A549 (cell line): ENCODE data around the gene APOH. TPM values are rescaled to one million over a fixed set of nuclear protein-coding genes. Genes with fewer than 3 reads are reported as not detected.

Experiments used
- ATAC-seq, 2 experiments: fragments of 200-7000 bp in 1 of 2; fragments of >200 bp in 1 of 2; cut with Nextera tagmentation in 1 of 2; cut with Tn5 transposase in 1 of 2; 3 replicates each; pipeline versions ENCODE4 v1.8.0 to v1.9.1; 2018 to 2020; ENCODE audit warnings: mild to moderate bottlenecking in 1 of 2, moderate library complexity in 1 of 2
- CTCF ChIA-PET: fragments of 300-600 bp; sonication (Branson Sonifier 250); formaldehyde crosslinking; extraction: SDS; loops from one replicate; lab custom pipeline; 2021; ENCODE audit warnings: antibody characterized with exemption, inconsistent platforms; lab: Yijun Ruan, JAX
- POLR2A ChIA-PET: fragments of 350-600 bp; formaldehyde crosslinking; extraction: SDS; loops from one replicate; lab custom pipeline; 2021; ENCODE audit warnings: antibody characterized with exemption, inconsistent platforms; lab: Yijun Ruan, JAX
- DNase-seq, 2 experiments: peaks; one replicate each; pipeline versions ENCODE4 v3.0.0 to v3.0.0-alpha.2; 2011 to 2016; ENCODE audit warnings: low read depth in 1 of 2, low spot score in 1 of 2
- FAIRE-seq: peaks from 2 replicates; lab custom pipeline; 2011; peaks lifted over from hg19 to GRCh38; lab: Jason Lieb, UNC
- H3K27ac ChIP-seq, 2 experiments: fragments of >200 bp; sonication (Bioruptor Twin); formaldehyde crosslinking; 3 replicates each; pipeline ENCODE4 v1.5.1; 2016 to 2017
- H3K4me1 ChIP-seq: fragments of >200 bp; sonication (Bioruptor Twin); formaldehyde crosslinking; 3 replicates; pipeline ENCODE4 v1.6.1; 2016
- H3K4me2 ChIP-seq: fragments of >200 bp; sonication (Bioruptor Twin); formaldehyde crosslinking; 3 replicates; pipeline ENCODE4 v1.6.1; 2016
- H3K4me3 ChIP-seq: fragments of >200 bp; sonication (Bioruptor Twin); formaldehyde crosslinking; 3 replicates; pipeline ENCODE4 v1.5.1; 2016
- H3K9me3 ChIP-seq: fragments of >200 bp; sonication (Bioruptor Twin); formaldehyde crosslinking; 3 replicates; pipeline ENCODE4 v1.6.1; 2016
- ATOH8 ChIP-seq: fragments of 250-450 bp; sonication (Bioruptor Pico); IDR thresholded peaks from 2 replicates; pipeline ENCODE4 v1.5.0; 2020; ENCODE audit warnings: low read depth, mild to moderate bottlenecking, moderate library complexity
- BCL3 ChIP-seq: fragments of >200 bp; sonication (Bioruptor Twin); formaldehyde crosslinking; IDR thresholded peaks from 3 replicates; pipeline ENCODE4 v1.6.1; 2016
- BHLHE40 ChIP-seq: IDR thresholded peaks from 2 replicates; pipeline ENCODE4 v1.6.1; 2012; ENCODE audit warnings: low read depth, low read length, inconsistent platforms
- CBX2 ChIP-seq: fragments of 200-600 bp; sonication (generic); IDR thresholded peaks from 2 replicates; pipeline ENCODE4 v1.6.1; 2016; ENCODE audit warnings: low read depth, mild to moderate bottlenecking, borderline replicate concordance
- CEBPB ChIP-seq, 2 experiments: fragments of >200 bp in 1 of 2; sonication (Bioruptor Twin) in 1 of 2; formaldehyde crosslinking in 1 of 2; IDR thresholded peaks; 2 replicates each; pipeline ENCODE4 v1.6.1; 2012 to 2016
- E2F6 ChIP-seq: IDR thresholded peaks from 2 replicates; pipeline ENCODE4 v1.6.1; 2012; ENCODE audit warnings: low read depth, borderline replicate concordance
- FOSL2 ChIP-seq, 2 experiments: fragments of 450-650 bp in 1 of 2; fragments of >200 bp in 1 of 2; sonication (Bioruptor Twin) in 1 of 2; formaldehyde crosslinking; IDR thresholded peaks; 2 replicates each; pipeline versions ENCODE4 v1.5.0 to v1.6.1; 2016 to 2020; ENCODE audit warnings: mild to moderate bottlenecking in 1 of 2, moderate library complexity in 1 of 2
- HDAC2 ChIP-seq: fragments of 200-600 bp; sonication (generic); IDR thresholded peaks from 2 replicates; pipeline ENCODE4 v1.6.1; 2016
- HOXA7 ChIP-seq: fragments of 250-450 bp; sonication (Bioruptor Pico); IDR thresholded peaks from 2 replicates; pipeline ENCODE4 v1.5.0; 2020; ENCODE audit warnings: mild to moderate bottlenecking, moderate library complexity
- JUN ChIP-seq, 2 experiments: fragments of >200 bp; sonication (Bioruptor Twin); formaldehyde crosslinking; IDR thresholded peaks; 2 replicates in 1 of 2; 3 replicates in 1 of 2; pipeline ENCODE4 v1.6.1; 2016 to 2017
- KDM5A ChIP-seq: fragments of 200-600 bp; sonication (generic); IDR thresholded peaks from 2 replicates; pipeline ENCODE4 v1.6.1; 2016; ENCODE audit warnings: antibody characterized with exemption, mild to moderate bottlenecking
- MAFK ChIP-seq: fragments of 450-650 bp; IDR thresholded peaks from 2 replicates; pipeline ENCODE4 v1.6.1; 2014; ENCODE audit not compliant: partially characterized antibody
- NPAS2 ChIP-seq: fragments of 250-450 bp; sonication (Bioruptor Pico); IDR thresholded peaks from 2 replicates; pipeline ENCODE4 v1.8.0; 2022; ENCODE audit warnings: mild to moderate bottlenecking, moderate library complexity, borderline replicate concordance
- PHF8 ChIP-seq: fragments of 200-600 bp; sonication (generic); IDR thresholded peaks from 2 replicates; pipeline ENCODE4 v1.6.1; 2016; ENCODE audit warnings: low read depth, mild to moderate bottlenecking, antibody characterized with exemption, moderate library complexity, borderline replicate concordance
- RAD21 ChIP-seq, 2 experiments: fragments of >200 bp in 1 of 2; sonication (Bioruptor Twin) in 1 of 2; formaldehyde crosslinking in 1 of 2; IDR thresholded peaks in 1 of 2; conservative IDR thresholded peaks in 1 of 2; 2 replicates in 1 of 2; 3 replicates in 1 of 2; pipeline ENCODE4 v1.6.1; 2012 to 2018; ENCODE audit warnings: inconsistent platforms in 1 of 2
- RARB ChIP-seq: fragments of 250-450 bp; sonication (Bioruptor Pico); IDR thresholded peaks from 2 replicates; pipeline ENCODE4 v1.8.0; 2021; ENCODE audit warnings: mild to moderate bottlenecking, moderate library complexity
- RNF2 ChIP-seq: fragments of 200-600 bp; sonication (generic); IDR thresholded peaks from 2 replicates; pipeline ENCODE4 v1.6.1; 2016; ENCODE audit warnings: low read depth, mild to moderate bottlenecking, antibody characterized with exemption, moderate library complexity, borderline replicate concordance
- SREBF2 ChIP-seq: fragments of 450-650 bp; IDR thresholded peaks from 2 replicates; pipeline ENCODE4 v1.6.1; 2014; ENCODE audit warnings: mild to moderate bottlenecking, moderate library complexity
- TFCP2L1 ChIP-seq: fragments of 250-450 bp; sonication (Bioruptor Pico); IDR thresholded peaks from 2 replicates; pipeline ENCODE4 v1.5.0; 2021; ENCODE audit warnings: mild to moderate bottlenecking
- TP53 ChIP-seq: fragments of 250-450 bp; sonication (Bioruptor Pico); IDR thresholded peaks from 2 replicates; pipeline ENCODE4 v1.5.0; 2021; ENCODE audit warnings: mild to moderate bottlenecking, moderate library complexity
- ZC3H11A ChIP-seq: fragments of 450-650 bp; IDR thresholded peaks from 2 replicates; pipeline ENCODE4 v1.6.1; 2014; ENCODE audit warnings: antibody characterized with exemption, mild to moderate bottlenecking
- ZNF302 ChIP-seq: fragments of 250-450 bp; sonication (Bioruptor Pico); IDR thresholded peaks from 2 replicates; pipeline ENCODE4 v1.9.0; 2021; ENCODE audit warnings: inconsistent platforms, mild to moderate bottlenecking, moderate library complexity
- ZSCAN20 ChIP-seq: fragments of 250-450 bp; sonication (Bioruptor Pico); IDR thresholded peaks from 2 replicates; pipeline ENCODE4 v1.8.0; 2022; ENCODE audit warnings: mild to moderate bottlenecking, moderate library complexity
- WGBS: methylation state at CpG from one replicate; pipeline ENCODE4 v1.1.6; 2017; ENCODE audit errors: missing lambda C conversion rate; 5-methylcytosine and 5-hydroxymethylcytosine counted together
- polyA plus RNA-seq, 4 experiments: library from polyadenylated mRNA; depleted of rRNA in 3 of 4; stranded (reverse); fragments of >200 nt; fragmentation: RNase III in 1 of 4; extraction: RNeasy Plus Mini Kit Qiagen cat#74134 plus additional on column Dnase treatment in 1 of 4; gene quantifications; 2 replicates in 3 of 4; 3 replicates in 1 of 4; pipeline ENCODE4 v1.2.3, GENCODE V29; 2011 to 2017
- TF ChIP-seq, protein P1 (sequence below): fragments of 200-600 bp; sonication (generic); IDR thresholded peaks from 2 replicates; pipeline ENCODE4 v1.6.1; 2016; ENCODE audit warnings: antibody characterized with exemption, mild to moderate bottlenecking, moderate library complexity

APOH gene
- polyA plus RNA-seq, 2 of the 4 experiments (the other 2 are of a cell fraction) = 6.9 to 26.1 TPM

GRCh38 chr17:66215529-66215911 lies 13.7 kb downstream of the APOH start:
- FAIRE-seq (no peak), DNase-seq (no peak), ATAC-seq (no peak)
- Histone ChIP-seq H3K4me1 (no peaks in the 10 kb centered on the region), H3K4me2 (no peak overlapping the region), H3K4me3 (no peak overlapping the region), H3K9me3 (no peaks in the 10 kb centered on the region), H3K27ac (no peak overlapping the region)
- CTCF ChIA-PET = interaction anchor here (6.1 kb wide), 1 partner anchor 14 kb away, joined by 59 read pairs; no protein-coding TSS in a partner anchor
- POLR2A ChIA-PET = no interaction called here
- TF ChIP-seq ZSCAN20 (CRISPR knock-in tag) = no peak
- TF ChIP-seq BCL3 = no peak
- TF ChIP-seq CBX2 = no peak
- TF ChIP-seq HOXA7 (CRISPR knock-in tag) = no peak
- TF ChIP-seq BHLHE40 = no peak
- no peak for TF ChIP-seq PHF8
- TF ChIP-seq TP53 (CRISPR knock-in tag) = no peak
- no peak for TF ChIP-seq RNF2
- TF ChIP-seq, protein P1, sequence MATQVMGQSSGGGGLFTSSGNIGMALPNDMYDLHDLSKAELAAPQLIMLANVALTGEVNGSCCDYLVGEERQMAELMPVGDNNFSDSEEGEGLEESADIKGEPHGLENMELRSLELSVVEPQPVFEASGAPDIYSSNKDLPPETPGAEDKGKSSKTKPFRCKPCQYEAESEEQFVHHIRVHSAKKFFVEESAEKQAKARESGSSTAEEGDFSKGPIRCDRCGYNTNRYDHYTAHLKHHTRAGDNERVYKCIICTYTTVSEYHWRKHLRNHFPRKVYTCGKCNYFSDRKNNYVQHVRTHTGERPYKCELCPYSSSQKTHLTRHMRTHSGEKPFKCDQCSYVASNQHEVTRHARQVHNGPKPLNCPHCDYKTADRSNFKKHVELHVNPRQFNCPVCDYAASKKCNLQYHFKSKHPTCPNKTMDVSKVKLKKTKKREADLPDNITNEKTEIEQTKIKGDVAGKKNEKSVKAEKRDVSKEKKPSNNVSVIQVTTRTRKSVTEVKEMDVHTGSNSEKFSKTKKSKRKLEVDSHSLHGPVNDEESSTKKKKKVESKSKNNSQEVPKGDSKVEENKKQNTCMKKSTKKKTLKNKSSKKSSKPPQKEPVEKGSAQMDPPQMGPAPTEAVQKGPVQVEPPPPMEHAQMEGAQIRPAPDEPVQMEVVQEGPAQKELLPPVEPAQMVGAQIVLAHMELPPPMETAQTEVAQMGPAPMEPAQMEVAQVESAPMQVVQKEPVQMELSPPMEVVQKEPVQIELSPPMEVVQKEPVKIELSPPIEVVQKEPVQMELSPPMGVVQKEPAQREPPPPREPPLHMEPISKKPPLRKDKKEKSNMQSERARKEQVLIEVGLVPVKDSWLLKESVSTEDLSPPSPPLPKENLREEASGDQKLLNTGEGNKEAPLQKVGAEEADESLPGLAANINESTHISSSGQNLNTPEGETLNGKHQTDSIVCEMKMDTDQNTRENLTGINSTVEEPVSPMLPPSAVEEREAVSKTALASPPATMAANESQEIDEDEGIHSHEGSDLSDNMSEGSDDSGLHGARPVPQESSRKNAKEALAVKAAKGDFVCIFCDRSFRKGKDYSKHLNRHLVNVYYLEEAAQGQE = no peak
- no peak for TF ChIP-seq SREBF2
- TF ChIP-seq NPAS2 (CRISPR knock-in tag) = no peak
- TF ChIP-seq MAFK = no peak
- TF ChIP-seq ZC3H11A = no peak
- TF ChIP-seq HDAC2 = no peak
- no peak for TF ChIP-seq E2F6
- WGBS = 92% methylated on average over 3 of the region's 3 CpGs

DNA sequence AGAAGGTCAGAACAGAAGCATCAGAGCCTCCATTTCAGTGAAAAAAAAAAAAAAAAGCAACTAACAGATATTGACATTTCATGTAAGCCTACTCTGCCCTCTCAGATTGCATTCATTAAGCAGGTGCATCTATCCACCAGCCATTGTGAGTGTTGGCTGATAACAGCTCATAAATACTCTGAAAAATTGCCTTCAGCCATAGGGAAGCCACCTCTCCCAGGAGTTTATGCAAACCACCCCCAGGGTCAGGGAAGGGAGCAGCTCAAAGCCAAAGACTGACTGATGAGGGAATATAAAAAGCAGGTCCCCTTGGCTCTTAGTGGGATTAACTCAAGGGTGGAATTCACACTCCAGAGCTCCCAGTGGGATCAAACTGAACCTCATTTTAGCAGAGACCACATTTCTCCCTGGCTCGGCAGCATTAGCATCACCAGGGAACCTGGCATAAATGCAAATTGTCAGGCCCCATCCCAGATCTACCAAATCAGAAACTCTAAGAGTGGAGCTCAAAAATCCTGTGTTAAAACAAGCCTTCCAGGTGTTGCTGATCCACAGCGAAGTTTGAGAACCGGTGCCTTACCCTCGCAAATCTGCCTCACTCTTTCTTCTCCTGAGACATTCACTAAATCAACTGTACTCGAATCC lies 14.2 kb downstream of the APOH start:
- 88% methylated on average over 5 of the region's 5 CpGs for WGBS
- DNase-seq (no peak), FAIRE-seq (no peak), ATAC-seq (no peak)
- CTCF ChIA-PET = interaction anchor here (2.1 to 6.1 kb wide), 2 partner anchors 14 to 41 kb away, joined by 6 to 59 read pairs; no protein-coding TSS in a partner anchor
- Histone ChIP-seq H3K4me3 (no peak overlapping the region), H3K4me2 (no peak overlapping the region), H3K4me1 (no peaks in the 10 kb centered on the region), H3K9me3 (no peaks in the 10 kb centered on the region), H3K27ac (no peak overlapping the region)
- POLR2A ChIA-PET = no interaction called here
- TF ChIP-seq RARB (no peak), TFCP2L1 (CRISPR knock-in tag) (no peak), FOSL2 (IDR thresholded peaks at IDR 0.05) (no peak), FOSL2 (CRISPR knock-in tag; IDR thresholded peaks at IDR 0.05) (no peak), PHF8 (no peak), HDAC2 (no peak), KDM5A (no peak), RAD21 (conservative IDR thresholded peaks at IDR 0.05 in 1 of 2, IDR thresholded peaks at IDR 0.05 in 1 of 2) (no peak), ZNF302 (CRISPR knock-in tag) (no peak), NPAS2 (CRISPR knock-in tag) (no peak), CEBPB (IDR thresholded peaks at IDR 0.05) (no peak), JUN (IDR thresholded peaks at IDR 0.05) (no peak), TP53 (CRISPR knock-in tag) (no peak), ATOH8 (CRISPR knock-in tag) (no peak)
